A172 (cell line): ENCODE data around the gene GDNF. TPM values are rescaled to one million over a fixed set of nuclear protein-coding genes. Genes with fewer than 3 reads are reported as not detected.
"Not testable (repeated sequence)": the region's sequence is repeated elsewhere in the genome, so short reads cannot be mapped to it uniquely, and the experiment has no call there.

Source experiments
- DNase-seq: peaks from one replicate; pipeline ENCODE4 v3.0.0-alpha.2; 2015; ENCODE audit warnings: low spot score
- total RNA-seq: library from RNA; depleted of rRNA; stranded (reverse); fragments of >200 nt; shearing (Covaris generic); gene quantifications from 2 replicates; pipeline ENCODE4 v1.2.3, GENCODE V29; 2014; rRNA removed

The GDNF gene, protein sequence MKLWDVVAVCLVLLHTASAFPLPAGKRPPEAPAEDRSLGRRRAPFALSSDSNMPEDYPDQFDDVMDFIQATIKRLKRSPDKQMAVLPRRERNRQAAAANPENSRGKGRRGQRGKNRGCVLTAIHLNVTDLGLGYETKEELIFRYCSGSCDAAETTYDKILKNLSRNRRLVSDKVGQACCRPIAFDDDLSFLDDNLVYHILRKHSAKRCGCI
- total RNA-seq: 0.31 TPM in 1 of 2 replicates, not detected in the other

DNA sequence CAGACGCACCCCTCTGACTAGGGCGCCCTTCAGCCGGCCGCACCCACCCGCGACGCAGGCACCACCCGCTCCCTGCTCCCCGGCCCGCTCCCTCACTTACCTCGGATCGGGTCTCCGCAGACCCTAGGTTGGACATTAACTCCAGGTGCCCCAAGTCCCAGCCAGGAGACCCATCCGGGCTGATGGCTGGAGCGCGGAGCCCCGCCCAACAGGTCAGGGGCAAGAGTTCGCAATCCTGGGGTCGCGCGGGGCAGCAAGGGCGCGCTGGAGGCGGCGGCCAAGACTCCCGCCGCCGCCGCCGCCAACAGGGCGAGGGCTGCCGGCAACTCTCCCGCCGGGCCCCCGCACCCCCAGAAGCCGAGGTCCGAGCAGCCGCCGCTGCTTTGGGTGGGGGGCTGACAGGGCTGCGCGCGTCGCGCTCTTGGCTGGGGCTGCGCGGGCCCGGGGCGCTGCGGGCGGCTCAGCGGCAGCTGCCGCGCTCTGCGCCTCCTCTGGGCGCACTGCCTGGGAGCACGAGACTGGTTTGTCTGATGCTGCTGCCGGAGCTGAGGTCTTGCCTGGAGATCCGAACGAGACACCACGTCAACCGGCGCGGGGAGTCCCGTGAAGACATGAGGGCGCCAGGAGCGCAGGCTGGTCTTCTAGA, at the start of gene GDNF:
Gene GDNF (minus strand): TSS at position 635 of the 646 bp plus-strand sequence. CDS start 5,245 bp downstream, outside the sequence.
- no peak for DNase-seq

DNA sequence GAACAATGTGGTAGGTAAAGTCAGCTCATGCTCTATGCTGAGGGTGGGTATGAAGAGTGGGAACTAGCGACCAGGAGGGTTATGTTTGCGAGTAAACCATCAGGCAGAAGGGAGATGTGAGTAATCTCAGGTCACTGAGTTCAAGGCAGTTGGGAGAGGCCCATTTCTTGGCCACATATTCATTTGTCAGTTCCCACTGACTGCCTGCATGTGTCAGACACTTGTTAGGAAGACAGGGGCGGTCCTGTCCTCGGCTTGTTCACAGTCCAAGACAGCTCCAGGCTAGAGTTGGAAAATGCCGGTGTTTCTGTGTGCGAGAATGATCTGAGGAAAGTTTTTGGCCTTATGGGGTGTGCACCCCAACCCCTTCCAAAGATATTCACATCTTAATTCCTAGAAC, 48.6 kb upstream of the GDNF start:
- DNase-seq: peak; percentile 38

DNA sequence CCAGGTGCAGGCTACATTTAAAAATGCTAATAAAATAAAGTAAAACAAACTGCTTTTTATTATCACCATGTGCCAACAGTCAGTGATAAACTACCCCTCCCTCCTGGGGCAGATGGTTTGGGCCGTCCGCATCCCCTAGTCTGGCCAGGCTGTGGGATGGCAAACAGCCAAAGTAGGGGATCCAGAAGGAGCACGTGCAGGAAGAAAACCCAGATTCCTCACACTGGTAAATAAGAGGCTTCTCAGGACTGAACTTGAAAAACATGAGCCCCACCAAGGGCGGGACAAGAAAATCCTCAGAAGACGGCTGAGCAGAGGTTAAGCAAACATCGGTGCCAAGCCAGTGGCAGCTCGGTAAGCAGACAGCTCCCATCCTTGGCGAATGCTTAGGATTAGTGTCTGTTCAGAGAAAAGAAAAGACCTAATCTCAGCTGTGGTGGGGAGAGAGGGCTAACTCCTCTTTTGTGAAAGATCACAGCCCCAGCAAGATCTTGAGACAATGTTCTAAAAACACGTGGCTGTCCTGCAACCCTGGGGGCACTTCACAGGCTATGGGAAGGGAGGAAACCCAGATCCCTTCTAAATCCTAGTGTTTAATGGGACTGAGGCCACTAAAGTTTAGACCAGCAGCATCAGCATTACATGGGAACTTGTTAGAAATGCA, 46.5 kb upstream of the GDNF start:
- no peak for DNase-seq

DNA sequence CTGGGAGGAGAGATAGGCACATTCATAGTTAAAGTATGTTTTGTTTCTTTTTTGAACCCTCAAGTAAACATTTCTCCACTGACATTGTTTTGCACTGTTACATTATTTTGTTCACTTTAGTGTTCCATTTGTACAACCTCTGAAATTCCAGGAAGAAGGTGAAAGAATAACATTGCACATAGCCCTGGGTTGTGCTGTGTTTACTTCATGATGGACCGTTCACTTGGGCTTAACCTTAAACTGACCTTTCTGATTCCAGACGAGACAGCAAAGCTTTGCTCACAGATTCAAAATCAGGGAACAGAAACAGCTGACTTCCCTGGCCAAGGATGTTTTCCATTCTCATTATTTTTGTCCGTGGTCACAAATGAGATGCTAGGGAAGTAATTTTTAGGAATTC, 42.8 kb upstream of the GDNF start:
- no peak for DNase-seq

DNA sequence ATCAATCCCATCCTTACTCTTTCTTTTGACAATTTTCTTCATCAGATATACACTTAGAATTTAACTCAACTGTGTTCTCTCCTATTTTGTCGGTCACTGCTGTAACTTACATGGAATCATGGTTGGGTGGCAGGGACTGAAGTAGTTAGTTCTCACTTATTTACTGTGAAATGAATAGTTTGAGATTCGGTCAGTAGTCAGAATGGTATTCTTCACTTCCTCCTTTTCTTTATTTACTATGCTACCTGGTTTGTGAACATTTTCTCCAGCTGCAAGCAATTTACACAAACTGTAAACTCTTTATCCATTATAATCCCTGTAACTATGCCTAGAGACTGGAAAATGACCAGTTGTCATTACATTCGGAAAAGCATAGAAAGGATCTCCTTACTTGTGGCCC, 41.5 kb upstream of the GDNF start:
- no peak for DNase-seq

DNA sequence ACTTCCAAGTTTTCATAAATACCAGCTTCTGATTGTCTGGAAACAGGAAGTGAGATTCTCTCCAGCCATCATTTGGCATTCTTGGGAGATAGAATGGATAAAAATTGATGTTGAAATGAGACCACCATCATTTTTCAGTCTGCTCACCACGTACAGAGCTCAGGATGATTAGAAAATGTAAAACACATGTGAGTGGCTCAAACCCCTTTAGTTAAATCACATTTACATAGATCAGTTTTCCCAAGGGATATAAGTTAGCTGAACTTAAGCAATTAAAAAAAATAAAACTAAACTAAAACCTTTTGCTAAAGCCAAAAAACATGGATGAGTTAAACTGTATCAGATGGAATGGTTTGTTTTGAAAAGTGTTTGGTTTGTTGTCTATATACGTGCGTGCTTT, 37.1 kb upstream of the GDNF start:
- DNase-seq: no peak

DNA sequence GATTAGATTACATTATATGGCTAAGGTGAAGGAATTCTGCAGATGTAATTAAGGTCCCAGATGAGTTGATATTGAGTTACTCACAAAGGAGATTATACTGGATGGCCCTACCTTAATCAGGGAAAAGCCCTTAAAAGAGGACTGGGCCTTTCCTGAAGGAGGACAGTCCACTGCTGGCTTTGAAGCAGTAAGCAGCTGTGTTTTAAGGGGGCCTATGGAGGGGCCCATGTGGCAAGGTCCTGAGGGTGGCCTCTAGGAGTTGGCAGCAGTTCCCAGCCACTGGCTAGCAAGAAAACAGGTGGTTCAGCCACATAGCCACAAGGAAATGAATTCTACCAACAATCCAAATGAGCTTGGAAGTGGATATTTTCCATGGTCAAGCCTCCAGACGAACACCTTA, 36.4 kb upstream of the GDNF start:
- no peak for DNase-seq

DNA sequence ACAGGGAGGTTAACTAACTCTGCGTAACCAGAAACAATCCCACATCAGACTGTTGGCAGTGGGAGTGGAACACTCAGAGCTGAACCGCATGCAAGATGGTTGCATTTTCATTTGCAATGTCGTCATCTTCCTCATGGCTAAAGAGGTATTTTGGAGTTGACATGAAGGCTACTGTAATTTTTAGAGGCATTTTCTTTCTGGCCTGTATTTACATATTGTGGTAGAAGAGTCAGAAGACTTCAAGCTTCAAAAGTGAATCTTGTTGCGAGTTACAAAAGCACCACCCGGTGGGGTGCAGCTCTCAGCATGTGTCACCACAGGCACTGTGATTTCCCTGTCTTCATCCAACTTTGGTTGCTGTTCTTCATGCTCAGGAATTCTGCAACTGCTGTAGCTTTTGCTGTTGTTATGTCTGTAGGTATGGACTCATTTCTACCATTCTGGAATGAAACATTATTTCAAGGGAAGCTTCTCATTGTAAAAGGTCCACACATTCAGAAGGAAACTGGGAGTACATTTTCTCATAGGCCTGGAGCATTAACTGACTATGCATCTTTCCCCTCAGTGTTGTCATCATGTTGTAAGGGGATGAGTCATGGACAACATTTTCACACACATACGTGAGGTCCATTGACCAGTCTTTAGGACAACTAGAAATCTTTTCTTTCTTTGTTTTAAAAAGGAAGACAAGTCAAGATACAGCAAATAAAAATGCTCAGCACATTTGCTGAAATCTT, 35.4 kb upstream of the GDNF start:
- DNase-seq: peak; percentile 33

DNA sequence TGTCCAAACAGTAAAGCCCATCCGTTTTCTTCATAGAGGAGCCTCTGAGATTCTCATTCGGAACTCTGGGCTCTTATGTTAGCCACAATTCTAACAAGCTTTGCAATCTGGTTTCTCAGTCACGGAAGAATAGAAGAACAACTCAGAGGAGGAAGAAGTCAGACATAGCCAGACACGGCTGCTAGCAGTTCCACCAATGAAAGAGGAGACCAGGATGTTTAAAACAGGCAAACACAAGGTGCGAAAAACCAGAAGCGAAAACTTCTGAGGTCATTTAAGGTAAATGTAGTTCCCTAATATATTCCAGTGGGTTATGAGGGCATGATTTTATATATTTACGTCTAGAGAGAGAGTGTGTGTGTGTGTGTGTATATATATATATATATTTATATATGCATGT, 34.1 kb upstream of the GDNF start:
- DNase-seq: no peak

DNA sequence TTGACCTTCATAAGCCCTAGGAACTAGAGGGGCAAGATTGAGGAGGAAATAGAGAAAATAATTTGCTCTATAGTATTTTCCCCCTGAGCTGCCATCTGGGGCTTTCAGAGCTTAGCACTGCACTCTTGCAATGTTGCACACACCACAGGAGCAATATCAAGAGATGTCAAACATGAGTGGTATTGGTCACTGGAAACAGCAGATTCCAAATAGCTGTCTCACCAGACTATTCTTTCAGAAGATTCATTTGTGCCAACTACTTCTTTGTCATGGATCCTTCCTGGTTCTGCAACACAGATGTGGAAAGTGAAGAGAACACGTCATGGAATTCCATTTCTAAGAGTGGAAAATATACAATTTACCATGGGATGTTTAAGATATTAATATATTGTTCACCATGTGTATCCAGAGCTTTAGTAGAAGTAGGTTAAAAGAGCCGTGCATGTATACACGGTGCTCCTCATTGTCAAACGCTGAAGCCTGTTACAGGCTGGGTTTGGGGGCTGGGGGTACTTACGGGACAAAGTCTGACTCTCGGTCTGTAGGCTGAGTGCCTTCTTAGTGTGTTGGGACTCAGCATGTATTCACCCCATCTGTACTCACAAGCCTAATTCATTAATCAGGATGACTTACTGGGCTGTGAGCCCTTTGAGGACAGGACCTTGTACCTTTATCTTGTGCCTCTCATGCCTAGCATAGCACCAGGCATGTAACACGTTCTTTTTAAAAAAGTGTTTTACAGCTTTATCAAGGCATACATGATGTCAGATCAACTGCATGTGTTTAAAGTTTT, 31.4 kb upstream of the GDNF start:
- DNase-seq: no peak

DNA sequence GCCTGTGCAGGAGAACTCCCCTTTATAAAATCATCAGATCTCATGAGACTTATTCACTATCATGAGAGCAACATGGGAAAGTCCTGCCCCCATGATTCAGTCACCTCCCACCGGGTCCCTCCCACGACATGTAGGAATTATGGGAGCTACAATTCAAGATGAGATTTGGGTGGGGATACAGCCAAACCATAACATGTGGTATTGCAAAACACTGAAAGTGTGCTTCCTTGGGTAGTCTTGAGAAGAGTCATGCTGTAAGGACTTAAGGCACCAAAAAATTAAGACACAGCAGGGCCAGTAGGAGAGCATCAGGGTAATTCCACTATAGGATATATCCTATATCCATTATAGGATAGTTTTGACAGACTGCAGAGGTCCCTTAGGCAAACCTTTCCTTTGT, 29.4 kb upstream of the GDNF start:
- DNase-seq: no peak

DNA sequence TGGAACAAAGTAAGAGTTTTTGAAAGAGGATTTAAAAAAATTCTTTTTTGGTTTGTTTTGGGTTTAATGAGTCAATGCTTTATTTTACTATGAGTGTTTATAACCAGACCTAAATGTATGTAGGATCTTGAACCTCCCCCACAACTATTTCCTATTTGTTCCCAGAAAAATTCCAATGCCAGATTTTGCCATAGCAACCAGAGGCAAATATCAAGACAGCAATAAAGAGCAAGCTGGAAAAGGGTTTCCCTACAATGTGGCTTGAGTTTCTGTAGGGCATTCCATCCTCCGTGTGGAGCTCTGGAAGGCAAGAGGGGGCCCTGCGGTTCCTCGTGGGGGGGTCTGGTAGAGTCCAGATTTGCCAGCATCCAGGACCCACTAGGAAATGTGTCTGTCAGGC, 27.8 kb upstream of the GDNF start:
- no peak for DNase-seq

DNA sequence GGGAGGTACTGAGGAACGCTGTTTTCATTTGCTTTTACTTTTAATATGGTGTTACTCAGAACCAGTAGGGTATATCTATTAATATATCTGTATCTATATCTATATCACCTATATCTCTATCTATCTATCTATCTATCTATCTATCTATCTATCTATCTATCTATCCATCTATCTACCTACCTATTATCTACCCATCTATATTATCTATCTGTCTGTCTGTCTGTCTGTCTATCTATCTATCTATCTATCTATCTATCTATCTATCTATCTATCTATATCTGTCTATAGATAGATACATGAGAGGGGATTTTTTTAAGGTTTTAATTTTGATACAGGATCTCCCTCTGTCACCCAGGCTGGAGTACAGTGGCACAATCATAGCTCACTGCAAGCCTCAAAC, 23.1 kb upstream of the GDNF start:
- not testable (repeated sequence) for DNase-seq

DNA sequence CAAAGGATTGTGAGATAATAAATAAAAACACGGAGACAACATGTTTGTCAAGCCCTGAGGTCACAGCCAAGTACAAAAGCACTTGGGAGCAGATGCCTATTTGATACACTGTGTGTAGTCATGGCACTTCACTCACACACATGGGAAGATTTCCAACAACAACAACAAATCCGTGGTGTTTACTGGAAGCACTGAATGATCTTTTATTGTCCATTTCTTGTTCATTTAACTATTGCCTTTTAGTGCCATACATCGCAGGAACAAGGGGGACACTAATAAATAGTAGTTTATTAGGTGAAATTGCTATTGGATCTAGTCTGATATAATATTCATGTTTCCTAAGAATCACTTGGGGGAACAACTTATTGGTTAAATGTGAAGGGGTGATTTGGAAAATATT, 20.4 kb upstream of the GDNF start:
- no peak for DNase-seq

DNA sequence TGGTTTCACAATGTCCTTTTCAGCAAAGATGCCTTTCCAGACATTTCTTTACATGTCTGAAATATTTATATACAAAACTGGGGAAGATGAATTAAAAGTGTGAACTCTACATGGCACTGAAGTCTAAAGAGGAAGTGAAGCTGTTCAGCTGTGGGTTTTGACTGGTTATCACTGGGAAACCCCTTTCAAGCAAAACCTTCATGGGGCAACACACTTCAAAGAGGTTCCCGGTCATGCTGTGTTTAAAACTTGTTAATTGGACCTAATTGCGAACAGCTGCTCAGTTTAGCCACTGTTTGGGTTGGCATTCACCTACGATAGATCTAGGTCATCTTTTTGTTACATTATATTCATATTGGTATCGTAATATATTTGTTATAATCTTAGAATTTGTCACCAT, 20.0 kb upstream of the GDNF start:
- no peak for DNase-seq

DNA sequence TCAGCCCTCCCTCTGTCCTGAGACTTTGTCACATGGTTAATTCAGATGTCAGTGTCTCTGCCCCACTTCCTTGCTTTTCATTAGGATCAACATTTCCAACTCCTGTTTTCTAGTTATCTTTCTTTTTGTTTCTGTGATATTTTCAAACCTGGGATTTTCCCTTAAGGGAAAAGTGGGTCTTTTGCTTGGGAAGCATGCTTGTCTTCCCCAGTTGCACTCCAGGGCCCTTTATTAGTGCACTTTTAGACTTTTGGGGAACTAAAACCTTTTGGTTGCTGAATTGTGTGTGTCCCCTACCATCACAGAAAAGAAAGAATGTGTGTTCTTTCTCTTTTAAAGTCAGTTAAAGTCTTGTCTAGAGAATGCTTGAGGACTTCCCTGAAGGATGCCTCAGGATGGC, 18.4 kb upstream of the GDNF start:
- no peak for DNase-seq

DNA sequence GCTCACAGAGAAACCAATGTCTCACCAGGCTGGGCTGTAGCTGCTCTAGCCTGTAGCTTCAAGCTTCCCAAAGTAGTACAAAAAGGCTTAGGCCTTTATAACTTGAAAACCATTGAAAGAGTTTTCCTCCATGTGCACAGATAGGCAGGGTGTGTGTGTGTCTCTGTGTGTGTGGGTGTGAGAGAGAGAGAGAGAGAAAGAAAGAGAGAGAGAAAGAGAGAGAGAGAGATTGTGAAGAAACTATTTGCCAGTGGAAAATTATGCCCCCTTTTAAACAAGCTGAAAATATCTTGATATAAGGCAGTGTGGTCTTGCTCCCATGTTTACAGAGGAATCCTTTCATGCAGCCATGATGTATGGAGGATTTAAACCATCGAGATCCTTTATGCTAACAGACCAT, 17.9 kb upstream of the GDNF start:
- no peak for DNase-seq

DNA sequence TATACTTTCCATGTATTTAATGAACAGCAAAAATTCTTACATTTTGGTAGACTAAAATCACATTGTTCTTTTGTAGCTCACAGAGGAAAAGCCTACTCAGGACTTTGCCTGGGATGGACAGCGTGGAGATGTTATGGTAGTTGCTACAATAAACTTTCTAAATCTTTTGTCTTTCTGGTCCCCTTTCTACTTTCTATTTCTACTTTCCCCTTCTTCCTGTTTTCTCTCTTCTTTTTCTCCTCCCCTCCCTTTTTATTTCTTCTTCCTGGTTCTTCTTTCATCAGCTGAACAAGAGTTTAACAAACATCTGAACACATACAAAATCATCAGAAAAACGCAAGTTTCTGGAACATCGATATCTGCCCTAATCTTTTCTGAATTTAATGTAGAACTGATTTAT, 15.6 kb upstream of the GDNF start:
- no peak for DNase-seq

DNA sequence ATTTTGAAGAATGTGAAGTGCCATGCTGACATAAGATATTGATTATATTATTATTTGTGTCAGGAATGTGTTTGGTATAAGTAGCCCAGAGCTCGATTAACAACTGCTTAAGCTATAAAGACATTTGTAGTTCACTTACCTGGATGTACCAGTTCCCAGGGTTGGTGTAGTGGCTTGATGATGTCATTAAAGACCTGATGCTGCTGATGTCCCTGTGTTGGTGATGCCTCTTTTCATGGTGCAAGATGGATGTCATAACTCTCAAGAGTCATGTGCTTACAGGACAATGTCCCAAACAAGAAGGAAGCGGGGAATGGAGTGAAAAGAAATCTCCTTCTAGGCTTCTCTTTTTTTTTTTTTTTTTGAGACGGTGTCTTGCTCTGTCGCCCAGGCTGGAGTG, 11.5 kb upstream of the GDNF start:
- no peak for DNase-seq

DNA sequence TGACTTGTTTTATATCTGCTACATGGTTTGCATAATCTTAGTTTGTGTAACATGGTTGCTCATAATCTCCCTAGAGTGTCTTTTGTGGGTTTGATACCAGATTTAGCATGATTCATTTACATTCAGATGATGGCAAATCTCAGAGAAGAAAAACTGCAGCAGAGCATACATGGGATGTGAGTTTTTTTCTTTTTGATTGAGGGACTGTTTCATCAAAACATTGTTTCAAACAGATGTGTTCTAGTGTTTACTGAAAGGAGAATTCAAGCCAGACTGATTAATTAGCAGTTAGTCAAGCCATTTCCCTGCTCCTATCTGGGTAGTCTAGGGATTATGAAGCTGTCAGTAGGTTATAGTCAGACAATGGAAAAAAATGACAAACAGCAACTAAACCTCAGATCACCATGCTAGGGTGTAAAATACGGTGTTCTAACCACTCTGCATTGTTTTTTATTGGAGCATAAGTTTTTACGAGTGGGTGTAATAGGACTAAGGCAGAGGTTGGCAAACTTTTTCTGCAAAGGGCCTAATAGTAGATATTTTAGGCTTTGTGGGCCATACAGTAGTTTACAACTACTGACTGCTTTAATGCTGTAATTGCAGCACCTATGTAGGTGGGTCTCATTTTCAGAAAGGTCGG, 10.5 kb upstream of the GDNF start:
- DNase-seq: no peak

DNA sequence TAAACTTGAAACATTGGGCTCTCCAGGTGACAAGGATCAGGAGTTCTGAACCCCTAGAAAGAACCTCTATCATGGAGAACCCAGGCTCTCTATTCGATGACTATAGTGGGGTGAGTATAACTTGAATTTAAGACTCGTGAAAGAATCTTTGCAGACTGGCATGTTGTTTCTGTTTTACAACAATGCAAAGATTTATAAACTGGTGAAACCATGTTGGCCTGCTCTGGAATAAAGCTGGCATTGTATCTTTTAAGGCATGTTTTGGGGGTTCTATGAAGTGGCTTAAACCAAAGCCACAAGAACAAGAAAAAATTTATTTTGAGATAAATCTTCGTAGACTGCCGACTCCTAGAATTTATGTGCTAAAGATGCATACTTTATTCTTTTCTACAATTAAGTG, 9.8 kb upstream of the GDNF start:
- DNase-seq: no peak
